ENCODE measurements around the gene PIR.

PIR gene

GRCh38 chrX:15522464-15522863, 29.3 kb upstream of the PIR start:
- no peak for TF ChIP-seq CTCF (conservative IDR thresholded peaks at IDR 0.05; ENCODE audit: low read depth, low read length)

GRCh38 chrX:15515931-15516330, 22.8 kb upstream of the PIR start:
- TF ChIP-seq CTCF (conservative IDR thresholded peaks at IDR 0.05; ENCODE audit: low read depth, low read length) = no peak
- no peak overlapping the region for H3K4me3 ChIP-seq (ENCODE audit: low read length)
- no peak for DNase-seq (ENCODE audit: low read depth)

More at GRCh38 chrX:15522464-15522863, 29.3 kb upstream of the PIR start:
- no peak for DNase-seq (ENCODE audit: low read depth)
- H3K4me3 ChIP-seq (ENCODE audit: low read length) = no peak overlapping the region

GRCh38 chrX:15514279-15514678, 21.1 kb upstream of the PIR start:
- TF ChIP-seq CTCF (conservative IDR thresholded peaks at IDR 0.05; ENCODE audit: low read depth, low read length) = no peak
- DNase-seq (ENCODE audit: low read depth) = no peak
- H3K4me3 ChIP-seq (ENCODE audit: low read length) = no peak overlapping the region

GRCh38 chrX:15512401-15512965, 19.4 kb upstream of the PIR start:
- no peak for TF ChIP-seq CTCF (conservative IDR thresholded peaks at IDR 0.05; ENCODE audit: low read depth, low read length)
- DNase-seq (ENCODE audit: low read depth) = no peak
- H3K4me3 ChIP-seq (ENCODE audit: low read length) = no peak overlapping the region

GRCh38 chrX:15511563-15511962, 18.4 kb upstream of the PIR start:
- no peak for TF ChIP-seq CTCF (conservative IDR thresholded peaks at IDR 0.05; ENCODE audit: low read depth, low read length)
- H3K4me3 ChIP-seq (ENCODE audit: low read length) = no peak overlapping the region
- no peak for DNase-seq (ENCODE audit: low read depth)

GRCh38 chrX:15509845-15510244, 16.7 kb upstream of the PIR start:
- no peak overlapping the region for H3K4me3 ChIP-seq (ENCODE audit: low read length)
- no peak for TF ChIP-seq CTCF (conservative IDR thresholded peaks at IDR 0.05; ENCODE audit: low read depth, low read length)
- DNase-seq (ENCODE audit: low read depth) = no peak

- no peak overlapping the region for H3K4me3 ChIP-seq (ENCODE audit: low read length)
- TF ChIP-seq CTCF (conservative IDR thresholded peaks at IDR 0.05; ENCODE audit: low read depth, low read length) = no peak
- no peak for DNase-seq (ENCODE audit: low read depth)
Observed at GRCh38 chrX:15507005-15507404, 13.9 kb upstream of the PIR start.
